ENCODE data around the gene EPHB6. TPM values are rescaled to one million over a fixed set of nuclear protein-coding genes. Genes with fewer than 3 reads are reported as not detected.

EPHB6 gene
- total RNA-seq, 1 donor, result 11.0 TPM

- DNase-seq (ENCODE audit: low read depth), result no peak
- H3K4me3 ChIP-seq (ENCODE audit: low read depth, low read length), result no peak overlapping the region
- no peak for TF ChIP-seq CTCF (IDR thresholded peaks at IDR 0.05; ENCODE audit: insufficient read depth, low read length)
These were observed 62.6 kb downstream of the EPHB6 start for GRCh38 chr7:142917447-142917846.

GRCh38 chr7:142918901-142919300 is 64.0 kb downstream of the EPHB6 start:
- no peak overlapping the region for H3K4me3 ChIP-seq (ENCODE audit: low read depth, low read length)
- TF ChIP-seq CTCF (IDR thresholded peaks at IDR 0.05; ENCODE audit: insufficient read depth, low read length), result no peak
- no peak for DNase-seq (ENCODE audit: low read depth)

- no peak overlapping the region for H3K4me3 ChIP-seq (ENCODE audit: low read depth, low read length)
- no peak for DNase-seq (ENCODE audit: low read depth)
- TF ChIP-seq CTCF (IDR thresholded peaks at IDR 0.05; ENCODE audit: insufficient read depth, low read length), result no peak
These were observed 64.8 kb downstream of the EPHB6 start for GRCh38 chr7:142919656-142920055.

Other genes starting within 250 kb of the EPHB6 start
- not detected in 2 replicates for gene PRSS1, start 105.6 kb upstream of the EPHB6 start, total RNA-seq (ENCODE audit: low replicate concordance)
- gene PRSS2, start 84.1 kb upstream of the EPHB6 start, total RNA-seq (ENCODE audit: low replicate concordance), result not detected in 2 replicates
- 0.08 TPM in 1 of 2 replicates, not detected in the other for gene TRPV6, start 30.7 kb downstream of the EPHB6 start, total RNA-seq (ENCODE audit: low replicate concordance)
- gene TRPV5, start 78.7 kb downstream of the EPHB6 start, total RNA-seq (ENCODE audit: low replicate concordance), result not detected in 2 replicates
- not detected in 2 replicates for gene LLCFC1, start 84.4 kb downstream of the EPHB6 start, total RNA-seq (ENCODE audit: low replicate concordance)
- gene KEL, start 107.3 kb downstream of the EPHB6 start, total RNA-seq (ENCODE audit: low replicate concordance), result not detected in 2 replicates
- gene OR9A2, start 172.1 kb downstream of the EPHB6 start, total RNA-seq (ENCODE audit: low replicate concordance), result not detected in 2 replicates
- gene OR6V1, start 197.3 kb downstream of the EPHB6 start, total RNA-seq (ENCODE audit: low replicate concordance), result not detected in 2 replicates